Measurements from ENCODE around the gene KRTAP3-2. TPM values are rescaled to one million over a fixed set of nuclear protein-coding genes. Genes with fewer than 3 reads are reported as not detected.

KRTAP3-2 gene
- total RNA-seq, 1 experiment from 2014 or later = not detected

DNA sequence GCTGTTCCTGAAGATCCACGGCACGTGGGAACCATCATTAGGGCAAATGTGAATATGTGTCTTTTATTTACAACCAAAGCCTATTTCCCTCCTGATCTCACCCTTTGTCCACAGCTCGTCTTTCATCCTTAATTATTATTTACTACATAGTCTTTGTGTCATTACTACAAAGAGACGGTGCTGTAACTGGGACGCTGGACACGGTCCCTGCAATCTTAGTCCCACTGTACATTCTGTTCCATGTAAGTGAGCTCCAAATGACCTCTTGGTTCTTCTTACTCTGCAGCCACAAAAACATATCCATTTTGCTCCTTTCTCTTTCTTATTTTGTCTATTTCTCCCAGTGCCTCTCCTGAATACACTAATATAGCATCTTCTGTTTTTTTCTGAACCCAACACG, 49.5 kb downstream of the KRTAP3-2 start:
- H3K27ac Mint-ChIP-seq = 0 out of 7 replicates have a peak overlapping the region, but pooled peaks of 1 of the 3 experiments have one; percentile 59
- Histone ChIP-seq H3K9ac (ENCODE audit: extremely low read depth, insufficient read length, low read length) (no peak overlapping the region), H3K4me2 (ENCODE audit: insufficient read depth, insufficient read length, low read length) (no peak overlapping the region), H4K8ac (replicated peaks; ENCODE audit: insufficient read length, low read depth, low read length) (no peak overlapping the region), H3K56ac (ENCODE audit: insufficient read length, low read depth, low read length) (no peak overlapping the region), H2BK20ac (ENCODE audit: low read depth, low read length, poor library complexity, severe bottlenecking) (no peak overlapping the region), H4K5ac (ENCODE audit: insufficient read length, low read depth, low read length) (no peak overlapping the region), H2BK12ac (ENCODE audit: insufficient read length, low read depth, low read length) (no peak overlapping the region), H3K4me1 (ENCODE audit: insufficient read depth, low read length) (no peaks in the 10 kb centered on the region), H4K20me1 (ENCODE audit: control insufficient read depth, insufficient read depth, insufficient read length) (no peaks in the 10 kb centered on the region), H2BK15ac (ENCODE audit: low read depth, low read length) (no peak overlapping the region), H3K18ac (ENCODE audit: insufficient read length, low read depth, low read length) (no peak overlapping the region), H3K27ac (ENCODE audit: insufficient read length, low read depth, low read length) (no peak overlapping the region), H2BK5ac (ENCODE audit: insufficient read length, low read length) (no peak overlapping the region), H3K27me3 (ENCODE audit: insufficient read depth, low read length) (no peaks in the 10 kb centered on the region), H2AFZ (ENCODE audit: low read length) (no peak overlapping the region), H3K23ac (ENCODE audit: insufficient read length, low read depth, low read length) (no peak overlapping the region), H3K79me2 (ENCODE audit: insufficient read depth, low read length) (no peaks in the 10 kb centered on the region), H3K4ac (ENCODE audit: low read depth, low read length) (no peak overlapping the region), H3K79me1 (ENCODE audit: insufficient read depth, low read depth, low read length, poor library complexity, severe bottlenecking) (no peaks in the 10 kb centered on the region), H3K23me2 (ENCODE audit: insufficient read length, low read depth, low read length, poor library complexity, severe bottlenecking) (no peaks in the 10 kb centered on the region), H2BK120ac (ENCODE audit: low read depth, low read length, poor library complexity, severe bottlenecking) (no peak overlapping the region), H2AK5ac (ENCODE audit: insufficient read length, low read length) (no peak overlapping the region), H3K14ac (ENCODE audit: insufficient read depth, low read length) (no peak overlapping the region), H3K9me3 (ENCODE audit: control insufficient read depth, low read depth, low read length) (no peaks in the 10 kb centered on the region), H3T11ph (ENCODE audit: low read length) (no peak overlapping the region), H4K91ac (ENCODE audit: insufficient read length, low read depth, low read length) (no peak overlapping the region)
- H3K4me1 Mint-ChIP-seq = peaks cover 0 to 11% of the 10 kb centered on the region in 2 experiments; a peak in 3 of 4 replicates
- no peak overlapping the region for H3K4me3 Mint-ChIP-seq
- H3K27me3 Mint-ChIP-seq (ENCODE audit: low read depth) = no peaks in the 10 kb centered on the region; the same call in 1 of the 2 replicates
- H3K36me3 Mint-ChIP-seq (ENCODE audit: insufficient read depth in 1 of 3, low read depth in 3 of 3) = no peaks in the 10 kb centered on the region
- no peak for TF ChIP-seq CTCF (conservative IDR thresholded peaks at IDR 0.05)
- no peaks in the 10 kb centered on the region for H3K9me3 Mint-ChIP-seq
- WGBS (ENCODE audit: extremely low coverage, insufficient read length, low lambda C conversion rate) = no CpG with 5 or more reads among the region's 7 CpGs
- no peak for DNase-seq
